ENCODE measurements around the gene TSPAN19. TPM values are rescaled to one million over a fixed set of nuclear protein-coding genes. Genes with fewer than 3 reads are reported as not detected.
"Not testable (repeated sequence)": the region's sequence is repeated elsewhere in the genome, so short reads cannot be mapped to it uniquely, and the experiment has no call there.

Gene TSPAN19
- 1 to 10 TPM in 1 of 3 donors, under 1 TPM in 2; 0.59 to 1.0 (median 0.78) TPM for polyA plus RNA-seq (ENCODE audit: insufficient read length in 3 of 3)

DNA sequence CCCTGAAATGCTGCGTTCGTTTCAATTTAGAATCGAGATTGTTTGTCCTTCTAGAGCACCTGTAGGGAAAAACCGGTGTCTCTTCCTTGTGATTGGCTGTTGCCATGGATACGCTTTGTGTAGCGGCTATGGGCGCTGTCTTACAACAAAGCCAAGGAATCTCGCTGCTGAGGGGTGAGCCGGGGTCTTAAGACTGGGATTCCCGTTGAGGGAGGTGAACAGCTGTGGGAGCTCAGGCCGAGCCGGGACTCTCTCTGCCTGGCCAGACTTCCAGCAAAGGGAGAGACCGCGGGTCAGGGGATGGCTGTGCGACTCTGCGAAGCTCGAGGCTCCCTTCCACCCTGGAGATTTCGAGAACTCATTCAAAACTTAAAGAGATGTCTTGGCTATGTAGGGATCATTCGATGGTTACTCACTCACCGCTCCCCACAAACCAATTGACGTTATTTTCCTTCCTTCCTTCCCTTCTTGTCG is at the start of gene TSPAN19, which contains the start of gene LRRIQ1:
TSPAN19 (minus strand) TSS at position 44 of the 474 bp plus-strand sequence. CDS start 6,331 bp downstream, outside the sequence.
LRRIQ1 (plus strand) TSS at position 118 of the 474 bp plus-strand sequence. CDS start 1,826 bp downstream, outside the sequence.
- DNase-seq (ENCODE audit: low read depth in 3 of 3, low spot score in 2 of 3), result peak; percentile 82 to 90 (median 82)

DNA sequence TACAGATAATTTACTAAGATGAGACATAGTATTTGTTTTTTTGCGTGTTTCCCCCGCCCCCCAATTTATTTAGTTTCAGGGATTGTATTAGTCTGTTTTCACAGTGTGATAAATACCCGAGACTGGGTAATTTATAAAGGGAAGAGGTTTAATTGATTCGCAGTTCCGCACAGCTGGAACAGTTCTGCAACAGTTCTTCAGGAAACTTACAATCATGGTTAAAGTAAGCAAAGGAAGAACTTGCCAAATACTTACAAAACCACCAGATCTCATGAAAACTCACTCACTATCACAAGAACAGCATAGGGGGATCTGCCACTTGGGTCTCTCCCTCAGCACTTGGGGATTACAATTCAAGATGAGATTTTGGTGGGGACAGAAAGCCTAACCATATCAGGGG is 49.0 kb upstream of the TSPAN19 start:
- no peak for DNase-seq (ENCODE audit: low read depth in 3 of 3, low spot score in 2 of 3)

DNA sequence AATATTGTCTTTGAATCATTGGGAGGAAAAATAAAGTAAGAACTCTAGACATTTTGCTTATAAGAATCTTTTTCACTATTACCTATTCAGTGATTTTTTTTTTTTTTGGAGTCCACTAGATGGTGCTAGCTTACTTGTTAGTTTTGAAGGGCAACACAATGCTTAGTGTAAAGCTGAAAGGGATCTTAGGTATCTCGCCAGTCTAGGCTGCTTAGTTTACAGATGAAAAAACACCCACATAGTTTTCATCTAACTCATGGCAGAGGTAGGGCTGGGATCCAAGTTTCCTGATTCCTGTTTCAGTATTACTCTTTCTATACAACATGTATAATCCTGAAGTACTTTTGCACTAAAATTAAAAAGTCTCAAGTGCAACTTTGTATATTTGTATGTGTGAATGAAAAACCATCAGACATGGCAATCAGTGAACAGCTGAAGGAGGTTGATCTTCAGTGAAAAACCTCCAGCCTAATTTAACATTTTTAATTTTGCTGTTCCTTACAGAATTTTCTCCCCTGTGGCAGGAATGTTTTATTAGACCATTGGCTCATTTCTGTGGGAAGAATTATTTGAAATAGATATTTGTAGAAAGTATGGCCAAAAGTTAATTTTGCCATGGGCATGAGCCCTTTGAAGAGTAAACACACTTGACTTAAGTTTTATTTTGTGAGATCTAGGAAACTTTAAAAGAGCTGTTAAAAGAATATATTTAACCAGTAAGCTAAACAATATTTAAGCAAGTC is 40.8 kb upstream of the TSPAN19 start:
- peak in 1 of 3 donors; percentile 32 for DNase-seq (ENCODE audit: low read depth in 3 of 3, low spot score in 2 of 3)

DNA sequence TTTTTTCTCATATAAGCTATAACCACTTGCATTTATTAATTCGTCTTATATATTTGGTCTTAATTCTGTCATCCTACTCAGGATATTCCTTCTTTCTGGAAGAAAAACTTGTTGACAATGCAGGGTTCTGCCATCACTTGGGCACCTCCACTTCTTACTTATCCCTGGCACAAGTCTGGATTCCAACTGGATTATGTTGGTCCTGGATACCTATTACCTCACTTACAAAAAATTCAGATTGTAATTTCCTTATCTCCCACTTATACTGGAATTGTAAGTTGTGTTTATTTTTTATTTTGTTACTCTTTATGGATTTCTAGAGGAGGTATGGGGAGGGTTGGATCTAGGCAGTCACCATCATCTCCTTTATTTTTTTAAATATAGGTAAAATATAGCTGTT is 36.7 kb upstream of the TSPAN19 start:
- DNase-seq (ENCODE audit: low read depth in 3 of 3, low spot score in 2 of 3), result no peak

DNA sequence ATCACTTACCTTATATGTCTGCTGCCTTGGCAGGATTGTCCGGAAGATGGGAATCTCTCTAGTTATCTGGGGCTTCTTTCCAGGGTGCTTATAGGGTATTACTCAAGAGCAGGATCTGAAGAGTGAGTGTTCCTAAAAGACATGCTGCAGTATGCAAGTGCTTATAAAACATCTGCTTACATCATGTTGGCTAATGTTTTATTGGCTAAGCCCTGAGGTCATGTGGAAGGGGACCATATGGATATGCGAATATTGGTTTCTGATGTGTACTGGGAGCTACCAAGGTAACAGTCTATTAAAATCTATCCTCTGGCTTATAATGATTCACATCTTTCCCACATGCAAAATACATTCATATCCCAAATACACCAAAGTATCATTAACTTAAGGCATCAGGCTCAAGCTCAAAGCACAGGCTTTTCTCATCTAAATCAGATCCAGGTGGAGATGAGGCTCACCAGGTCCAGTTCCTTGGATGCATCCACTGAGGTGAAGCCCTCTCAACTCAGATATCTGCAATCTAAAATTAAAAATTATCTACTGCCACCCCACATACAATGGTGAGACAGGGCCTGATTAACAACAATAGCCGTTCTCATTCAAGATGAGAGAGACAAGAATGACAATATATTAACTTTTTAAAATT is 29.9 kb upstream of the TSPAN19 start:
- no peak for DNase-seq (ENCODE audit: low read depth in 3 of 3, low spot score in 2 of 3)

DNA sequence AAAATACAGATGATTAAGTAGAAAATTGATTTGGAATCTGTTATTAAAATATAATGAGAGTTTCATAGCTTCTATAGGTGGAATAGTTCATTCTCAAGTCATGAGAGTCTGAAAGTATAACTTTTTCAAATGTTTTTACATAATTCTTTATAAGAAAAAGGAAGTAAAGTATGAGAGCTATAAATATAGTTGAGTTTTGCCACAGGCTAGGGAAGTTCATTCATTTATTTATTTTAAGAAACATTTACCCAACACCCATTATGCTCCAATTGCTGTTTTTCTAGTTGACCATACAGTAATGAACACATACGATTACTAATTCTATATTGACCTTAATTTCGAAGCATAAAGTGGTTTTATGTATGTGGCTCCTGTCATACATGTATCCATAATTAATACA is 24.8 kb upstream of the TSPAN19 start:
- DNase-seq (ENCODE audit: low read depth in 3 of 3, low spot score in 2 of 3), result no peak

DNA sequence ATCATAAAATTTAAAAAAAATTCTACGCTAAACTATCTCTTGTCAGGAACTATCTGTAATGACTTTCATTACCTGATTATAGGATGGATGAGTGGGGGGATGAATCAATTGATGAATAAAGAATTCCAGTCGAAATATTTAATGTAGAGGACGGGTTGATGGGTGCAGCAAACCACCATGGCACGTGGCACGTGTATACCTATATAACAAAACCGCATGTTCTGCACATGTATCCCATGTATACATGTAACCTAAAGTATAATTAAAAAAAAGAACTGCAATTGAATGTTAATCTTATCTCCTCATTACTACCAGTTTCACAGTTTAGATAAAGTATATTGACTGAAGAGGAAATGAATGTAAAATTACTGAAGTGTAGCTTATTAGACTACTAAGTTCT is 23.5 kb upstream of the TSPAN19 start:
- no peak for DNase-seq (ENCODE audit: low read depth in 3 of 3, low spot score in 2 of 3)

DNA sequence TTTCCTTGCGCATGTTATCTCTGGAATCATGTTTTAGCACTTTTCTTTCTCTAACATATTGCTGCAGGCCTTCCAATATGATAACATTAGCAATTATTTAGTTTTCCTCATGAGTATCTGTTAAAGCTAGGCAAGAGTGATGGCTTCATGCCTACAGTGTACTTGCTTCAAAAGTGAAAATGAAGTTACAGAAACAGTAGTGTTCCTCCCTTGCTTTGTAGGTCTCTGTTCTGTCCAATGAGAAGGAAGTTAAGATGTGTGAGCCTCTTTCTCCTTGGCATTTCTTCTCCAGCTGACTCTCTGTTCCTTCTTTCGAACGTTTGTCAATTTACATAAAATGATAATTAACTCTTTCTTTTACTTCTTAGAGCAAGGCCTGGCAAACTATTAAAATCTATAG is 22.3 kb upstream of the TSPAN19 start:
- no peak for DNase-seq (ENCODE audit: low read depth in 3 of 3, low spot score in 2 of 3)

DNA sequence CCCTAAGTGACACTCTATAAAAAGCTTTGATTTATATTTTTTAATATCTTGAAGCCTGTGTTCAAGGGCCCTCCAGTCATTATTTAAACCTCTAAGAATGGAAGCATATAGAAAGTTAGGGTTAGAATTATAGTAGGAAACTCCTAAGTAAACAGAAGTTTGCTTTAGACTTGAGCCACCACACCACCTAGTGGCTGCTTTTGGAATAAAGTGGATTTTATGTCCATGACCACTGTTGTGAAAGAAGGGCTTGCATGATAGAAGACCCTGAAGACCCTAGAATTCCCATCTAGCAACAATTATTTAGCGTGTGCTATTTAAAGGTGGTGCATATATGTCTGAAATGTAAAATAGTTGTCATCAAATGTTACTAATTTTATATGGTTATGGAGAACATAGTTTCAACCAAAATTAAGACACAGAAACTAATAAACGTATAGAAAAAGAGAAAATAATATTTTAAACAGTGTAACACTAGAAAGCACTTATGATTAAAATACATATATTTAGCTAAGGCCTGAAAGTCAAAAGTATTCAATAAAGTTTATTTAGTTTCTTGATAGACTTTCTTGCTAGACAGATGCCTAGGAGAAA is 21.4 kb upstream of the TSPAN19 start:
- no peak for DNase-seq (ENCODE audit: low read depth in 3 of 3, low spot score in 2 of 3)

DNA sequence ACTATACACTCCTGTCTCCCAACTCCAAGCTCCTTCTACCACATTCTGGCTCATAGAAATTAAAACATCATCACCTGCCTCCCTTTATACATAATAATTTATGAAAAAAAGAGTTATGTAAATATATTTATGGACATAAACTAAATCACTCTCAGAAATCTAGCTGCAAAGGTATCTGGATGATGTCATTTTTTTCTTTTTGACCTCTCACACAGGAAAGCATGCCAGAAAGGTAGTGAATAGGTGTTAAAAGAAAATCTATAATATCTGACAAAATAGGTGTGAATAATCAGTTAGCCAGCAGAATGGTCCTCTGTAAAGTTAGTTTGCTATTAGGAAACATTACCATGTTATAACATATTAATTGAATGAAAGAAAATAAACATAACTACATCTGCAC is 7.8 kb upstream of the TSPAN19 start:
- no peak for DNase-seq (ENCODE audit: low read depth in 3 of 3, low spot score in 2 of 3)

DNA sequence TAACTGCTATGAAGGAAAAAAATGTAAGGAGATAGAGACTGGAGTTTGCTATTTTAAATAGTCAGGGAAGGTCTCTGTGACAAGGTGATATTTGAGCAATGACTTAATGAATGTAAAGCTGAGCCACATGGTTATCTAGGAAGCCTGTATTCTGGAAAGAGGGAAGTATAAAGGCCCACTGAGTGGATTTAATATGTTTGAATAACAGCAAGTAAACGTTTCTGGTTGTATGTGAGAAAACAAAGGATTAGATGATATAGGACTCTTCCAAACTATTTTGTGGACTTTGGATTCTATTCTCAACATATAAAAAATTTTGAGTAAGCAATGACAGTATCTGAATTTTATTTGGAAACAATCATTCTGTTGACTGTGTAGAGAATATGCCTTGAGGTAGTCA is 5.3 kb upstream of the TSPAN19 start:
- no peak for DNase-seq (ENCODE audit: low read depth in 3 of 3, low spot score in 2 of 3)

DNA sequence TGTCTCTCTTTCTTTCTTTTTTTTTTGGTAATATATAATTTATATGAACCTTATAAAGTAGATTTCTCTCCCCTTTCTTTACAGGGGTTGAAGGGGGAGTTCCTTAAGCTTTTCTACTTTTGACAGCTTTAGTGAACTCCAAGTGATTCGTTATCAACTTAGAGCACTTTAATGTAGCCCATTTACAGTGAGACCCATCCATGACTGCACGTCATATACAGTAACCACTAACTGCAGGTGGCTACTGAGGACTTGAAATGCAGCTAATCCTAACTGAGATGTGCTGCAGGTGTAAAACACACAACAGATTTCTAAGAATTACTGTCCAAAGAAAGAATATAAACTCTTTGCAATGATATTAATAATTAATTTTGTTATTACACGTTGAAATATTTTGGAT is 656 bp upstream of the TSPAN19 start:
- peak in 1 of 3 donors; percentile 7 for DNase-seq (ENCODE audit: low read depth in 3 of 3, low spot score in 2 of 3)

DNA sequence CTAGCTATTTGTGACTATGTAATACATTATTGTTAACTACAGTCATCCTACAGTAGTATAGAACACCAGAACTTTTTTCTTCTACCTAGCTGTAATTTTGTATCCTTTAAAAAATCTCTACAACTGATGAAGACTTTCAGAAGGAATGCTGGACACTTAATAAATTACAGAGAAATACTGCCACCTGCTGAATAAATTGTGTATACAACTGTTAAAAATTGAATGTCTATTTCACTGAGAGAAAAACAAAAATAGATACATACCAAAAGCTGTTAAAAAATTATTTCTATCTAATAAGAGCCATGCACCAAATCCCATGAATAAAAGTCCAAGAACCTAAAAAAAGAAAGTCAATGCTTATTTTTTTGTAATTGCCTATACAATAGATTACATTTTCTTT is 6.6 kb downstream of the TSPAN19 start:
- DNase-seq (ENCODE audit: low read depth in 3 of 3, low spot score in 2 of 3), result peak in 1 of 3 donors; percentile 7

DNA sequence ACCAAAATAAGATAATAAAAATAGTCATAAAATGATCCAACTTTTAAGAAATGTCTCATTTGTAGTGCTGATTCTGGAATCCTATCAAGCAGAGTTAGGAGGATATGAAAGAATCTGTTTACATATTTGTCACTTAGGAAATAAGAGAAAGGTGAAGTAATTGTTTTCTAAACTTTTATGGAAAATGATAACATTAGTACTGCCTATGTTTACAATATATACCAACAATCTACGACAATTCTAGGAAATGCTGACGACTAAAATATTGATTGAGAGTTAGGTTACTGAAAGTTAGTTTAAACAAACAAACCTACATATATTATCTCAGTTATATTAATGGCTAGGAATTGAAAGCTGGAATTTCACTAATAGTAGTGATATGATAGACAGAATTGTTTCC is 18.0 kb downstream of the TSPAN19 start:
- DNase-seq (ENCODE audit: low read depth in 3 of 3, low spot score in 2 of 3), result no peak

DNA sequence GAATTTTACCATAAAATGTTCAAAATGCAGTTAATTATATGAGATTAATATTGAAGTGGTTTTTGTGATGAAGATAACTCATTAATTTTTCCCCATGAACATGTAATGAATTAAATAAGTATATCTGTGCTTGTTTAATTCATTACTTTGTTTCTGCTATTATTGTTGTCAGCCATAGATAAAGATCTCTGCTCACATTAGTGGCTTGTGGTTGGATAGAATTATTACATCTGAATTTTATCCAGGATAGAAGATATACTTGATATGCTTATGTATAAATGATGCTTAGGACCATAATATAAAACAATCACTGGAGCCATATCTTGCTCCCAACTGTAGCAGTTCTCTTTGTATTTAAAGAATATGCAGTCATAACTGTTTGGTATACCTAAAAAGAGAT is 18.5 kb downstream of the TSPAN19 start:
- DNase-seq (ENCODE audit: low read depth in 3 of 3, low spot score in 2 of 3), result no peak

DNA sequence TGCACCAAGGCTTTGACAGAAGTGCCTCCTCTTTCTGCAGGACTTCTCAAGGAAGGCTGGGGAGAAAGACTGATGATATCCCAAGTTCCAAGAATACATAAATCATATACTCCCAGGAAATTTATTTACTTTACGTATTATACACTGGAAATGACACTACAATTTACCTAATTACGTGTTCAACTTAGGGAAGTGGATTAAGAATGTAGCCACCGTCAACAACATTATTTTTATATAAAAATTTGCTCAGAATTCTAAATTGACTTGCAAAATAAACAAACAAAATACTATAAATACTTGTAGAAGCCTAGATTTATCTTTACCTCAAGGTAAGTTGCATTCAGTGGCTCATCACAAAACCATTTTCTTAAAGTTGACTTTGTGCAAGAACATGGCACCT is 18.9 kb downstream of the TSPAN19 start:
- DNase-seq (ENCODE audit: low read depth in 3 of 3, low spot score in 2 of 3), result no peak

DNA sequence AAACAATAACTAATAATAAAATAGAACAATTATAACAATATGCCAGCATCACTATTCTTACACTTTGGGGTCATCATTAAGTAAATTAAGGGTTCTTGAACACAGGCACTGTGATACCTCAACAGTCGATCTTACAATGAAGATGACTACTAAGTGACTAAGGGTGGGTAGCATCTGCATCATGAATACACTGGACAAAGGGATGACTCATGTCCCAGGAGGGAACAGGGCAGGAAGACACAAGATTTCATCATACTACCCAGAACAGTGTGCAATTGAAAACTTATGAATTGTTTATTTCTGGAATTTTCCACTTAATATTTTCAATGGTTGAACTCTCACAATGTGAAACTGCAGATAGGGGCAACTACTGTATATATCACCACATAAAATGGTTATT is 19.7 kb downstream of the TSPAN19 start:
- DNase-seq (ENCODE audit: low read depth in 3 of 3, low spot score in 2 of 3), result no peak

DNA sequence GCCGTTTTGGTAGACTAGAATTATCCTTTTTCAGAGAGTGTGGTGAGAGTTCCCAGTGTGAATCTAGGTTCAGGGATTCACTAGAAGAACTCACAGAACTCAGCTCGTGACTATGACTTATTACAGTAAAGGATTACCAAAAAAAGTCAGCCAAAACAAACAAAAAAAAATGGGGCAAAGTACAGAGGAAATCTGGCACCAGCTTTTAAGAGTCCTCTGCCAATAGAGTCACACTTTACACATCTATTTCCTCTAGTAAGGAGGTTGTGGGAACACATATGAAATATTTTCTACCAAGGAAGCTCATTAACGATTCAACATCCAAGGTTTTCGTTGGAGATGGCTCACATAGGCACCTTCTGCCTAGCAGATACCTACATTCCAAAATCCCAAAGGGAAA is 28.2 kb downstream of the TSPAN19 start:
- DNase-seq (ENCODE audit: low read depth in 3 of 3, low spot score in 2 of 3), result no peak

DNA sequence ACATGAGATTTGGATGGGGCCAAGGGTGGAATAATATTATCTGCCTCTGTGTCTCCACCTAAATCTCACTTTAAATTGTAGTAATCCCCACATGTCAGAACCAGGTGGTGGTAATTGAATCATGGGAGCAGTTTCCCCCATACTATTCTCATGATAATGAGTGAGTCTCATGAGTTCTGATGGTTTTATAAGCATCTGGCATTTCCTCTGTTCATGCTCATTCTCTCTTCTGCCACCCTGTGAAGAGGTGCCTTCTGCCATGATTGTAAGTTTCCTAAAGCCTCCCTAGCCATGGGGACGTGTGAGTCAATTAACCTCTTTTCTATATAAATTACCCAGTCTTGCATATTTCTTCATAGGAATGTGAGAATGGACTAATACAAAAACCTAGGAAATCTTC is 29.9 kb downstream of the TSPAN19 start:
- no peak for DNase-seq (ENCODE audit: low read depth in 3 of 3, low spot score in 2 of 3)

DNA sequence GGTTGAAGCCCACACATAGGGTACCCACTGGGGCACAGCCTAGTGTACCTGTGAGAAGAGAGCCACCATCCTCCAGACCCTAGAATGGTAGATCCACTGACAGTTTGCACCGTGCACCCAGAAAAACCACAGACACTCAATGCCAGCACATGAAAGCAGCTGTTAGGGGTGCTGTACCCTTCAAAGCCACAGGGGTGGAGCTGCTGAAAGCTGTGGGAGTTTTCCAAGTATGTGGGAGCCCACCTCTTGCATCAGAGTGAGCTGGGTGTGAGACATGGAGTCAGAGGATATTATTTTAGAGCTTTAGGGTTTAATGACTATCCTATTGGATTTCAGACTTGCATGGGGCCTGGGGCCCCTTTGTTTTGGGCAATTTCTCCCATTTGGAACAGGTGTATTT is 30.5 kb downstream of the TSPAN19 start:
- DNase-seq (ENCODE audit: low read depth in 3 of 3, low spot score in 2 of 3), result no peak

DNA sequence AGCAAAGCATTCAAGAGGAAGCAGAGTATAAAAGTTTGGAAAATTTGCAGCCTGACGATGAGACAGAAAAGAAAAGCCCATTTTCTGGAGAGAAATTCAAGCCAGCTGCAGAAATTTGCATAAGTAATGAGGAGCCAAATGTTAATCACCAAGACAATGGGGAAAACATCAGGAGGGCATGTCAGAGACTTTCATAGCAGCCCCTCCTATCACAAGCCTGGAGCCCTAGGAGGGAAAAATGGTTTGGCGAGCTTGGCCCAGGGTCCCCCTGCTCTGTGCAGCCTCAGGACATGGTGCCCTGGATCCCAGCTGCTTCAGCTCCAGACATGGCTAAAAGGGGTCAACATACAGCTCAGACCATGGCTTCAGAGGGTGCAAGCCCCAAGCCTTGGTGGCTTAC is 31.0 kb downstream of the TSPAN19 start:
- DNase-seq (ENCODE audit: low read depth in 3 of 3, low spot score in 2 of 3), result not testable (repeated sequence)

DNA sequence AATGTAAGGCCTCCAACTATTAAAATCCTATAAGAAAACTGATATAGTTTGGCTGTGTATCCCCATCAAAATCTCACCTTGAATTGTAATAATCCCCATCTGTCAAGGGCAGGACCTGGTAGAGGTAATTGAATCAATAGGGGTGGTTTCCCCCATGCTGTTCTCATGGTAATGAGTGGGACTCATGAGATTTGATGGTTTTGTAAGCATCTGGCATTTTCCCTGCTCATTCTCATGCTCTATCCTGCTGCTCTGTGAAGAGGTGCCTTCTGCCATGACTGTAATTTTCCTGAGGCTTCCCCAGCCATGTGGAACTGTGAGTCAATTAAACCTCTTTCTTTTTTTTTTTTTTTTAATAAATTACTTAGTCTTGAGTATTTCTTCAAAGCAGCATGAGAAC is 31.9 kb downstream of the TSPAN19 start:
- no peak for DNase-seq (ENCODE audit: low read depth in 3 of 3, low spot score in 2 of 3)

All from right renal cortex interstitium (tissue), 3 donors.